Esophagus squamous epithelium (tissue), 5 donors: ENCODE measurements around the gene SORL1-AS1.

Experiments used
- DNase-seq: peaks from one replicate; lab custom pipeline; 2025; lab: John Stamatoyannopoulos, UW
- H3K27ac ChIP-seq, 4 donors: fragments of 200-600 bp; sonication (generic); one replicate each; pipeline ENCODE4 v1.5.1; 2016 to 2019; ENCODE audit warnings: mild to moderate bottlenecking in 1 of 4
- H3K27me3 ChIP-seq, 4 donors: fragments of 200-600 bp; sonication (generic); 1 replicate in 3 of 4; 2 replicates in 1 of 4; pipeline versions ENCODE4 v1.5.1 to v1.6.0; 2017 to 2021; ENCODE audit warnings: antibody characterized with exemption in 1 of 4
- H3K36me3 ChIP-seq, 3 donors: fragments of 200-600 bp; sonication (generic); one replicate each; pipeline ENCODE4 v1.5.1; 2016 to 2019
- H3K4me1 ChIP-seq, 3 donors: fragments of 200-600 bp; sonication (generic); one replicate each; pipeline ENCODE4 v1.5.1; 2017 to 2019
- H3K4me3 ChIP-seq, 4 donors: fragments of 200-600 bp; sonication (generic); 1 replicate in 3 of 4; 2 replicates in 1 of 4; pipeline ENCODE4 v1.5.1; 2016 to 2019; ENCODE audit warnings: mild to moderate bottlenecking in 2 of 4, moderate library complexity in 1 of 4
- H3K9me3 ChIP-seq, 3 donors: fragments of 200-600 bp; sonication (generic); one replicate each; pipeline ENCODE4 v1.5.1; 2016 to 2019
- CTCF ChIP-seq, 6 experiments: fragments of 450-650 bp in 4 of 6; fragments of 200-600 bp in 2 of 6; sonication (generic) in 2 of 6; IDR thresholded peaks; one replicate each; pipeline ENCODE4 v1.5.1; 2016 to 2019; ENCODE audit warnings: antibody characterized with exemption in 6 of 6, mild to moderate bottlenecking in 4 of 6, moderate library complexity in 4 of 6
- POLR2A ChIP-seq, 4 donors: fragments of 450-650 bp; IDR thresholded peaks; one replicate each; pipeline ENCODE4 v1.6.1; 2017; ENCODE audit warnings: antibody characterized with exemption in 4 of 4, mild to moderate bottlenecking in 4 of 4, moderate library complexity in 3 of 4
- WGBS, 2 donors: methylation state at CpG; one replicate each; pipeline ENCODE4 v1.1.5; 2018; 5-methylcytosine and 5-hydroxymethylcytosine counted together
- intact Hi-C: fragments of 100-400 bp; cut with DNase I; formaldehyde crosslinking; loops from one replicate; pipeline ENCODE4 v1.15.0; 2022
- donor health status: DM: yes; HTN: yes; CAD: no.

SORL1-AS1 gene

GRCh38 chr11:121443688-121444275, 9.0 kb downstream of the SORL1-AS1 start:
- H3K27me3 ChIP-seq, result no peaks in the 10 kb centered on the region
- intact Hi-C loops, result no loop called here
- H3K36me3 ChIP-seq, result no peaks in the 10 kb centered on the region
- 35 to 84% methylated on average over 4 of the region's 4 CpGs for WGBS, 2 donors
- no peak for DNase-seq
- H3K4me3 ChIP-seq, result no peak overlapping the region
- TF ChIP-seq CTCF (IDR thresholded peaks at IDR 0.05), result no peak
- TF ChIP-seq POLR2A (IDR thresholded peaks at IDR 0.05), result no peak
- H3K27ac ChIP-seq, result peak overlapping the region in 3 of 4 donors; percentile 59 to 81 (median 72)
- H3K4me1 ChIP-seq, result peaks cover 9 to 100% (median 15%) of the 10 kb centered on the region in 3 donors
- no peaks in the 10 kb centered on the region for H3K9me3 ChIP-seq

- TF ChIP-seq POLR2A (IDR thresholded peaks at IDR 0.05) (no peak), CTCF (IDR thresholded peaks at IDR 0.05) (no peak)
- Histone ChIP-seq H3K4me3 (no peak overlapping the region), H3K9me3 (no peaks in the 10 kb centered on the region), H3K4me1 (peaks cover 14 to 97% (median 20%) of the 10 kb centered on the region in 3 donors), H3K27ac (peak overlapping the region in 3 of 4 donors; percentile 7 to 32 (median 7)), H3K36me3 (no peaks in the 10 kb centered on the region), H3K27me3 (no peaks in the 10 kb centered on the region)
- no peak for DNase-seq
- 29 to 46% methylated on average over 1 to 2 of the region's 2 CpGs for WGBS, 2 donors
- intact Hi-C loops, result no loop called here
Observed at GRCh38 chr11:121441521-121441920, 11.2 kb downstream of the SORL1-AS1 start.

- Histone ChIP-seq H3K27me3 (no peaks in the 10 kb centered on the region), H3K9me3 (no peaks in the 10 kb centered on the region), H3K4me3 (no peak overlapping the region), H3K36me3 (no peaks in the 10 kb centered on the region), H3K4me1 (peaks cover 20 to 97% (median 30%) of the 10 kb centered on the region in 3 donors), H3K27ac (no peak overlapping the region)
- intact Hi-C loops, result no loop called here
- no peak for TF ChIP-seq CTCF (IDR thresholded peaks at IDR 0.05)
- no peak for TF ChIP-seq POLR2A (IDR thresholded peaks at IDR 0.05)
- no peak for DNase-seq
Observed at GRCh38 chr11:121439759-121440158, 13.0 kb downstream of the SORL1-AS1 start.

GRCh38 chr11:121439337-121439736, 13.4 kb downstream of the SORL1-AS1 start:
- Histone ChIP-seq H3K27me3 (no peaks in the 10 kb centered on the region), H3K9me3 (no peaks in the 10 kb centered on the region), H3K36me3 (no peaks in the 10 kb centered on the region), H3K4me3 (no peak overlapping the region), H3K4me1 (peaks cover 20 to 96% (median 27%) of the 10 kb centered on the region in 3 donors), H3K27ac (no peak overlapping the region)
- no peak for DNase-seq
- 39 to 47% methylated on average over 4 of the region's 4 CpGs for WGBS, 2 donors
- TF ChIP-seq POLR2A (IDR thresholded peaks at IDR 0.05), result no peak
- no peak for TF ChIP-seq CTCF (IDR thresholded peaks at IDR 0.05)
- intact Hi-C loops, result no loop called here

DNA sequence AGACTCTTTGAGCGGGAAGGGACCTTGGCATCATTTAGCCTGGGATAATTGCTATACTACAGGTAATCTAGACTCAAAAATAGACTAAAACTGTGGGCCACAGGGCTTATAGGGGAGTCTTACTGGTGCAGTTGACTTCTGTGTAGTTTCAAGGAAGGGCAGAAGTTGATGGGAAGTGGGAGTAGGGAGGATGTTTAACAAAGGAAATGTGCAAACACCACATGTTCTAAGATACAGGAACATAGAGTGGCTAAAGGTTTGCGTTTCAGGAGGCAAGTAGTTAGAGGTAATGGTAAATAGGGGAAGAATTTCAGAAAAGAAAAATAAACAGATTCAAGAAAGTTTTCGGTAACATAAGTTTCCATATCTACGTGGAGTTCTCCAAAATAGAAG, 15.1 kb downstream of the SORL1-AS1 start:
- Histone ChIP-seq H3K4me1 (peaks cover 11 to 80% (median 18%) of the 10 kb centered on the region in 3 donors), H3K4me3 (no peak overlapping the region), H3K27me3 (no peaks in the 10 kb centered on the region), H3K9me3 (no peaks in the 10 kb centered on the region), H3K27ac (peak overlapping the region in 1 of 4 donors; percentile 9), H3K36me3 (no peaks in the 10 kb centered on the region)
- intact Hi-C loops, result no loop called here
- TF ChIP-seq CTCF (IDR thresholded peaks at IDR 0.05) (no peak), POLR2A (IDR thresholded peaks at IDR 0.05) (no peak)
- WGBS, 2 donors, result 80 to 81% methylated on average over 4 of the region's 4 CpGs
- DNase-seq, result no peak
